Endothelial cell of umbilical vein (primary cell): ENCODE data around the gene SLC7A7. TPM values are rescaled to one million over a fixed set of nuclear protein-coding genes. Genes with fewer than 3 reads are reported as not detected.
A peak's percentile ranks its signal among the peaks of the same experiment; 100 is the strongest.

Experiments
- BruUV-seq: library from RNA; stranded (reverse); fragments of 400-500 nt; replicated peaks from 2 replicates; lab custom pipeline; 2021; lab: Mats Ljungman, UMichigan
- CTCF ChIA-PET: fragments of 300-600, 350-600 bp; sonication (Branson Sonifier 250); formaldehyde crosslinking; loops from one replicate; lab custom pipeline; 2021; ENCODE audit warnings: antibody characterized with exemption, inconsistent platforms; lab: Charles Lee
- POLR2A ChIA-PET: fragments of 300-600, 350-600 bp; sonication (Branson Sonifier 250); formaldehyde crosslinking; loops from one replicate; lab custom pipeline; 2021; ENCODE audit warnings: antibody characterized with exemption, inconsistent platforms; lab: Charles Lee
- DNase-seq: peaks from one replicate; pipeline ENCODE4 v3.0.0-alpha.2; 2011; ENCODE audit warnings: low read depth, low spot score
- FAIRE-seq: peaks from 2 replicates; lab custom pipeline; 2011; peaks lifted over from hg19 to GRCh38; lab: Jason Lieb, UNC
- H2AFZ ChIP-seq: 2 replicates; pipeline ENCODE4 v1.6.0; 2012; ENCODE audit warnings: low read depth, low read length, control low read depth, inconsistent platforms
- H3K27ac ChIP-seq: 2 replicates; pipeline ENCODE4 v1.5.1; 2011; ENCODE audit warnings: low read depth, mild to moderate bottlenecking, control low read depth, low read length, moderate library complexity; ENCODE audit not compliant: insufficient read depth
- H3K27me3 ChIP-seq, 2 experiments: 2 replicates each; pipeline versions ENCODE4 v1.6.0 to v1.6.1; 2011; ENCODE audit warnings: low read length in 2 of 2, mixed read lengths in 1 of 2; ENCODE audit not compliant: control insufficient read depth in 2 of 2, insufficient read depth in 2 of 2
- H3K36me3 ChIP-seq, 2 experiments: 2 replicates in 1 of 2; 3 replicates in 1 of 2; pipeline ENCODE4 v1.5.1; 2011; ENCODE audit warnings: low read length in 2 of 2, mild to moderate bottlenecking in 1 of 2, moderate library complexity in 1 of 2; ENCODE audit not compliant: control insufficient read depth in 2 of 2, insufficient read depth in 2 of 2; ENCODE audit errors: extremely low read depth in 1 of 2
- H3K4me1 ChIP-seq: 3 replicates; pipeline ENCODE4 v1.5.1; 2011; ENCODE audit warnings: mild to moderate bottlenecking, low read length; ENCODE audit not compliant: control insufficient read depth, insufficient read depth; ENCODE audit errors: extremely low read depth
- H3K4me2 ChIP-seq: 2 replicates; pipeline ENCODE4 v1.6.1; 2011; ENCODE audit warnings: low read length, control low read depth, mixed read lengths; ENCODE audit not compliant: insufficient read depth
- H3K4me3 ChIP-seq, 3 experiments: fragments of 200-600 bp in 1 of 3; sonication (generic), shearing (Covaris generic) in 1 of 3; replicated peaks in 1 of 3; 2 replicates each; pipeline ENCODE4 v1.5.1; 2011 to 2016; ENCODE audit warnings: control low read depth in 3 of 3, low read length in 3 of 3, mild to moderate bottlenecking in 2 of 3, inconsistent platforms in 1 of 3, low read depth in 1 of 3, moderate library complexity in 1 of 3; ENCODE audit not compliant: insufficient read depth in 1 of 3
- H3K79me2 ChIP-seq: 2 replicates; pipeline ENCODE4 v1.6.0; 2012; ENCODE audit warnings: low read length, inconsistent platforms; ENCODE audit not compliant: control insufficient read depth, insufficient read depth
- H3K9ac ChIP-seq: replicated peaks from 2 replicates; pipeline ENCODE3; 2011; ENCODE audit warnings: low read length, control low read depth; ENCODE audit not compliant: insufficient read depth; ENCODE audit errors: extremely low read depth
- H3K9me1 ChIP-seq: replicated peaks from 3 replicates; pipeline ENCODE4 v1.6.0; 2011; ENCODE audit warnings: mild to moderate bottlenecking, low read length; ENCODE audit not compliant: control insufficient read depth, insufficient read depth; ENCODE audit errors: extremely low read depth
- H3K9me3 ChIP-seq: replicated peaks from 2 replicates; pipeline ENCODE4 v1.5.1; 2012; ENCODE audit warnings: low read length, inconsistent platforms; ENCODE audit not compliant: control insufficient read depth, insufficient read depth
- H4K20me1 ChIP-seq: replicated peaks from 2 replicates; pipeline ENCODE3; 2011; ENCODE audit warnings: mild to moderate bottlenecking, low read length; ENCODE audit not compliant: control insufficient read depth, insufficient read depth; ENCODE audit errors: extremely low read depth
- CTCF ChIP-seq, 2 donors: IDR thresholded peaks; 1 replicate in 1 of 2; 2 replicates in 1 of 2; pipeline ENCODE4 v1.5.1; 2011; ENCODE audit warnings: low read length in 2 of 2, mild to moderate bottlenecking in 2 of 2, moderate library complexity in 2 of 2, control low read depth in 1 of 2, inconsistent platforms in 1 of 2, low read depth in 1 of 2; ENCODE audit not compliant: insufficient read depth in 1 of 2; ENCODE audit errors: extremely low read depth in 1 of 2
- JUN ChIP-seq: IDR thresholded peaks from 2 replicates; pipeline ENCODE4 v1.6.1; 2011; ENCODE audit warnings: borderline replicate concordance, low read depth; ENCODE audit not compliant: insufficient read length, insufficient read depth
- dilution Hi-C: fragments of 300-500 bp; cut with MboI; formaldehyde crosslinking; loops from one replicate; pipeline ENCODE4 v1.15.0; 2019; ENCODE audit warnings: low sequenced_read_pairs; ENCODE audit not compliant: extremely low pct_ligation_motif_present
- intact Hi-C: fragments of 100-400 bp; cut with micrococcal nuclease; formaldehyde crosslinking; loops from one replicate; pipeline ENCODE4 v1.10.0; 2022
- polyA plus RNA-seq, 4 experiments: library from polyadenylated mRNA; depleted of rRNA in 3 of 4; stranded (reverse) in 3 of 4; unstranded in 1 of 4; fragments of >200 nt; gene quantifications; 2 replicates each; pipeline versions ENCODE4 v1.2.1 to v1.2.3, GENCODE V29; 2011 to 2012; ENCODE audit warnings: missing spikeins in 1 of 4
- total RNA-seq: library from RNA; stranded (reverse); gene quantifications from 2 replicates; pipeline ENCODE4 v1.2.3, GENCODE V29; 2021

Gene SLC7A7
- total and polyA plus RNA-seq, 2 donors (not counting 3 experiments of a cell fraction or from before 2014, with no cell fraction given), result 22.5 to 94.0 TPM

- H3K27ac ChIP-seq, result peak overlapping the region; percentile 68
- dilution Hi-C loops, result no loop called here
- FAIRE-seq, result no peak
These were observed 7.4 kb upstream of the SLC7A7 start for GRCh38 chr14:22822571-22823098.

More at GRCh38 chr14:22822571-22823098, 7.4 kb upstream of the SLC7A7 start:
- H3K27me3 ChIP-seq, result no peaks in the 10 kb centered on the region
- peaks cover 47% of the 10 kb centered on the region for H3K4me1 ChIP-seq
- DNase-seq, result peak; percentile 91
- ChIA-PET CTCF (interaction anchor here (0.6 to 6.9 kb wide), 36 partner anchors 12 to 433 kb away, joined by 3 to 313 read pairs (median 6); partner anchors contain the start of genes ABHD4, AJUBA, LRP10 and MMP14), POLR2A (interaction anchor here (0.5 to 1.8 kb wide), 11 partner anchors 9 to 169 kb away, joined by 3 to 15 read pairs (median 5); partner anchors contain the start of genes OXA1L and REM2)
- H3K9me3 ChIP-seq, result no peaks in the 10 kb centered on the region
- no peaks in the 10 kb centered on the region for H3K9me1 ChIP-seq
- intact Hi-C loops, result loop anchor here (1.0 to 10.0 kb wide), 8 partner anchors 14 to 265 kb away; partner anchors contain the start of genes CDH24, MMP14 and RBM23
- peak overlapping the region; percentile 72 for H2AFZ ChIP-seq
- H3K9ac ChIP-seq, result peak overlapping the region; percentile 77
- peak overlapping the region; percentile 82 for H3K4me2 ChIP-seq
- TF ChIP-seq JUN, result no peak
- TF ChIP-seq CTCF (IDR thresholded peaks at IDR 0.05; ENCODE audit: extremely low read depth in 1 of 2, insufficient read depth in 1 of 2, low read depth in 1 of 2, low read length in 2 of 2), result peak; percentile 86 to 88
- H3K79me2 ChIP-seq, result no peaks in the 10 kb centered on the region
- H3K36me3 ChIP-seq, result no peaks in the 10 kb centered on the region
- H4K20me1 ChIP-seq, result no peaks in the 10 kb centered on the region
- no TSS peak for BruUV-seq
- H3K4me3 ChIP-seq, result peak overlapping the region; percentile 14 to 57 (median 32)
